NCI-H1105 (cell line): Measurements from ENCODE around the gene ACADL.

Experiments used
- DNase-seq: peaks from one replicate; lab custom pipeline; 2025; lab: John Stamatoyannopoulos, UW

ACADL gene

GRCh38 chr2:210169516-210170195 lies 55.6 kb downstream of the ACADL start:
- no peak for DNase-seq

GRCh38 chr2:210167227-210167626 lies 58.0 kb downstream of the ACADL start:
- DNase-seq = no peak

- DNase-seq = no peak
Observed at GRCh38 chr2:210162466-210163124, 62.7 kb downstream of the ACADL start.

GRCh38 chr2:210159059-210159458 lies 66.2 kb downstream of the ACADL start:
- DNase-seq = no peak

GRCh38 chr2:210158236-210158635 lies 67.0 kb downstream of the ACADL start:
- no peak for DNase-seq

GRCh38 chr2:210157526-210157925 lies 67.7 kb downstream of the ACADL start:
- no peak for DNase-seq

GRCh38 chr2:210147614-210148013 lies 77.6 kb downstream of the ACADL start:
- no peak for DNase-seq
